22Rv1 (cell line): ENCODE results near the gene MYH10.

Source experiments
- ZFX ChIP-seq: fragments of 450-650 bp; IDR thresholded peaks from 2 replicates; pipeline ENCODE4 v1.6.1; 2017; ENCODE audit warnings: antibody characterized with exemption, borderline replicate concordance
- TF ChIP-seq, protein P1 (sequence below): fragments of 450-650 bp; IDR thresholded peaks from 2 replicates; pipeline ENCODE4 v1.5.1; 2017; ENCODE audit warnings: mild to moderate bottlenecking

DNA sequence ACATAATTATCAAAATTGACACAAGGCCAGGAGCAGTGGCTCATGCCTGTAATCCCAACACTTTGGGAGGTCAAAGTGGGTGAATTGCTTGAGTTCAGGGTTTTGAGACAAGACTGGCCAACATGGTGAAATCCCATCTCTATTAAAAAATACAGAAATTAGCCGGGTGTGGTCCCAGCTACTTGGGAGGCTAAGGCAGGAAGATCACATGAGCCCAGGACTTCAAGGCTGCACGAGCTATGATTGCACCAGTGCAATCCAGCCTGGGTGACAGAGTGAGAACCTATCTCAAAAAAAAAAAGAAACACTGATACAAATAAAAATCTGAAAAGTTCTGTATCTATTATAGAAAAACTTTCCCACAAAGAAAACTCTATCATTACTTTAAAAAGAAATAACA is 15.5 kb downstream of the MYH10 start:
- TF ChIP-seq, protein P1, sequence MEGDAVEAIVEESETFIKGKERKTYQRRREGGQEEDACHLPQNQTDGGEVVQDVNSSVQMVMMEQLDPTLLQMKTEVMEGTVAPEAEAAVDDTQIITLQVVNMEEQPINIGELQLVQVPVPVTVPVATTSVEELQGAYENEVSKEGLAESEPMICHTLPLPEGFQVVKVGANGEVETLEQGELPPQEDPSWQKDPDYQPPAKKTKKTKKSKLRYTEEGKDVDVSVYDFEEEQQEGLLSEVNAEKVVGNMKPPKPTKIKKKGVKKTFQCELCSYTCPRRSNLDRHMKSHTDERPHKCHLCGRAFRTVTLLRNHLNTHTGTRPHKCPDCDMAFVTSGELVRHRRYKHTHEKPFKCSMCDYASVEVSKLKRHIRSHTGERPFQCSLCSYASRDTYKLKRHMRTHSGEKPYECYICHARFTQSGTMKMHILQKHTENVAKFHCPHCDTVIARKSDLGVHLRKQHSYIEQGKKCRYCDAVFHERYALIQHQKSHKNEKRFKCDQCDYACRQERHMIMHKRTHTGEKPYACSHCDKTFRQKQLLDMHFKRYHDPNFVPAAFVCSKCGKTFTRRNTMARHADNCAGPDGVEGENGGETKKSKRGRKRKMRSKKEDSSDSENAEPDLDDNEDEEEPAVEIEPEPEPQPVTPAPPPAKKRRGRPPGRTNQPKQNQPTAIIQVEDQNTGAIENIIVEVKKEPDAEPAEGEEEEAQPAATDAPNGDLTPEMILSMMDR = no peak
- no peak for TF ChIP-seq ZFX
